Breast epithelium (tissue), 4 donors: Measurements from ENCODE around the gene PTPRN2. TPM values are rescaled to one million over a fixed set of nuclear protein-coding genes. Genes with fewer than 3 reads are reported as not detected.

Source experiments
- DNase-seq, 2 donors: peaks; one replicate each; pipeline ENCODE4 v3.0.0-alpha.2; 2019; ENCODE audit warnings: low spot score in 2 of 2
- H3K27ac ChIP-seq, 2 donors: fragments of 200-600 bp; sonication (generic) in 1 of 2; one replicate each; pipeline ENCODE4 v1.5.1; 2016 to 2019; ENCODE audit warnings: mild to moderate bottlenecking in 1 of 2
- H3K27me3 ChIP-seq, 2 donors: fragments of 200-600 bp; sonication (generic) in 1 of 2; one replicate each; pipeline versions ENCODE4 v1.5.1 to v1.6.0; 2017 to 2019; ENCODE audit warnings: control low read depth in 1 of 2, mild to moderate bottlenecking in 1 of 2
- H3K36me3 ChIP-seq: fragments of 200-600 bp; one replicate; pipeline ENCODE4 v1.5.1; 2019
- H3K4me1 ChIP-seq, 2 donors: fragments of 200-600 bp; sonication (generic); one replicate each; pipeline ENCODE4 v1.5.1; 2016 to 2019; ENCODE audit warnings: control low read depth in 1 of 2
- H3K4me3 ChIP-seq, 3 donors: fragments of 200-600 bp; sonication (generic); 1 replicate in 2 of 3; 2 replicates in 1 of 3; pipeline ENCODE4 v1.5.1; 2016 to 2019; ENCODE audit warnings: mild to moderate bottlenecking in 3 of 3, moderate library complexity in 2 of 3
- H3K9me3 ChIP-seq, 2 donors: fragments of 200-600 bp; sonication (generic) in 1 of 2; one replicate each; pipeline ENCODE4 v1.5.1; 2016 to 2019; ENCODE audit warnings: control low read depth in 1 of 2
- POLR2A ChIP-seq: fragments of 450-650 bp; IDR thresholded peaks from one replicate; pipeline ENCODE4 v1.6.1; 2016; ENCODE audit warnings: antibody characterized with exemption, mild to moderate bottlenecking, moderate library complexity
- POLR2AphosphoS5 ChIP-seq, 3 donors: sonication (generic); formaldehyde crosslinking; IDR thresholded peaks; one replicate each; pipeline ENCODE4 v1.6.1; 2017; ENCODE audit warnings: antibody characterized with exemption in 3 of 3
- intact Hi-C: fragments of 100-400 bp; cut with DNase I; formaldehyde crosslinking; loops from one replicate; pipeline ENCODE4 v1.15.1; 2023; ENCODE audit warnings: low total_unique reads
- total RNA-seq, 3 donors: library from RNA; depleted of rRNA; stranded (reverse); fragments of >200 nt; gene quantifications; one replicate each; pipeline ENCODE4 v1.1.0, GENCODE V29; 2016
- TF ChIP-seq, protein P1 (sequence below), 3 donors: fragments of 450-650 bp; IDR thresholded peaks; one replicate each; pipeline ENCODE4 v1.5.1; 2016 to 2017; ENCODE audit warnings: antibody characterized with exemption in 3 of 3, mild to moderate bottlenecking in 3 of 3, moderate library complexity in 3 of 3

Gene PTPRN2
- total RNA-seq, 3 donors from 2014 or later = 1.6 to 2.2 (median 2.2) TPM

DNA sequence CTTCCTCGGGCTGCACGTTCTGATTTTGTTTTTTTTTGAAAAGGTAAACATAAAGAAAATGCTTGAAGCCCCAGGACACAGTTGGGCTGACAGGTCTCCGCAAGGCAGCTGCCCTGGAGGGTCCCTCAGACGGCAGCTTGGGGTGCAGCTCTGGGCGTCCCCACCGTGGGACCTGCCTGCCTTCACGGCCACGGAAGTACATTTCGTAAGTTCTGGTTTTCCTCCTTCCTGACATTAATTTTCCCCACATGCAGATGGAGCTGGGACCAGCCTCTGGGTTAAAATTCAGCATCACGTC is 759.8 kb downstream of the PTPRN2 start:
- intact Hi-C loops = no loop called here
- no peak for DNase-seq
- H3K9me3 ChIP-seq = no peaks in the 10 kb centered on the region
- TF ChIP-seq POLR2A = no peak
- TF ChIP-seq, protein P1, sequence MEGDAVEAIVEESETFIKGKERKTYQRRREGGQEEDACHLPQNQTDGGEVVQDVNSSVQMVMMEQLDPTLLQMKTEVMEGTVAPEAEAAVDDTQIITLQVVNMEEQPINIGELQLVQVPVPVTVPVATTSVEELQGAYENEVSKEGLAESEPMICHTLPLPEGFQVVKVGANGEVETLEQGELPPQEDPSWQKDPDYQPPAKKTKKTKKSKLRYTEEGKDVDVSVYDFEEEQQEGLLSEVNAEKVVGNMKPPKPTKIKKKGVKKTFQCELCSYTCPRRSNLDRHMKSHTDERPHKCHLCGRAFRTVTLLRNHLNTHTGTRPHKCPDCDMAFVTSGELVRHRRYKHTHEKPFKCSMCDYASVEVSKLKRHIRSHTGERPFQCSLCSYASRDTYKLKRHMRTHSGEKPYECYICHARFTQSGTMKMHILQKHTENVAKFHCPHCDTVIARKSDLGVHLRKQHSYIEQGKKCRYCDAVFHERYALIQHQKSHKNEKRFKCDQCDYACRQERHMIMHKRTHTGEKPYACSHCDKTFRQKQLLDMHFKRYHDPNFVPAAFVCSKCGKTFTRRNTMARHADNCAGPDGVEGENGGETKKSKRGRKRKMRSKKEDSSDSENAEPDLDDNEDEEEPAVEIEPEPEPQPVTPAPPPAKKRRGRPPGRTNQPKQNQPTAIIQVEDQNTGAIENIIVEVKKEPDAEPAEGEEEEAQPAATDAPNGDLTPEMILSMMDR (IDR thresholded peaks at IDR 0.05) = no peak
- TF ChIP-seq POLR2AphosphoS5 (IDR thresholded peaks at IDR 0.05) = no peak
- H3K4me1 ChIP-seq = no peaks in the 10 kb centered on the region
- H3K36me3 ChIP-seq = no peaks in the 10 kb centered on the region
- peaks cover 0 to 7% of the 10 kb centered on the region in 2 donors for H3K27me3 ChIP-seq
- H3K27ac ChIP-seq = no peak overlapping the region
- no peak overlapping the region for H3K4me3 ChIP-seq

DNA sequence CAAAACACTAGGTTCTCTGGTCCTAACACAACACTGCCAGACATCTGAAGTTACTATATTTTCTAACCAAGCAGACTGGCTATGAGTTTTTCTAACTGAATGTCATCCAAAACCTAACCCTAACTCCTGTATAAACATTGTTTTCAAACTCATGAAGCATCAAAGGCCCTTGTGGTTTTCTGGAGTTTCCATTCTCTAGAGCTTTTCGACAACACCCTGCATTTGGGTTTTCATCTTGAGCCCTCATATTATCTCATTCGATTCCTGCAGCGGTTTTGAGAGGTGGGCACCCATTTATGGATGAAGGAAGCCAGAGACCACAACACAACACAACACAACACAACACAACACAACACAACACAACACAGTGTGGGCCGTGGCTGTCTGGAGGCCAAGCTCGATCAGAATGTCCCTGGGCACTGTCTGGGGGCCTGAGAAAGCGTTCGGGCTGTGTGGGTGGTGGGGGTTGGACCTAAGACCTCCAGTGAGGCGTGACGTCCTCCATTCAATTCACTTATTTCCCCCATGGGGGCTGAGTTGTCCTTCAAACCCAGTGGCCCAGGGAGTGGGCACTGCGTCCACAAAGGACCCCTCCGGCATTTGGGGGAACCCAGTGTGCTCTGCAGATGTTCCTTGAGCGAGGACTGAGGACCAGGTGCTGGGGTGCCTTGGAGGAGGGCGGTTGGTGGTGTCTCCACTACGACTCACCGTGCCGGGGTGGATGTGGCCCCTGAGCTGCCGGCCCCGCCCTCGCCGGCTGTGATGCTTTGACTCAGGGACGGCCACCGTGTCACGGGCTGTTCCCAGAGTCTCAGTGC is 760.4 kb downstream of the PTPRN2 start:
- Histone ChIP-seq H3K9me3 (no peaks in the 10 kb centered on the region), H3K27me3 (peaks cover 0 to 7% of the 10 kb centered on the region in 2 donors), H3K4me1 (no peaks in the 10 kb centered on the region), H3K36me3 (no peaks in the 10 kb centered on the region), H3K27ac (no peak overlapping the region), H3K4me3 (no peak overlapping the region)
- intact Hi-C loops = no loop called here
- DNase-seq = no peak
- TF ChIP-seq POLR2A = no peak
- TF ChIP-seq, protein P1 (IDR thresholded peaks at IDR 0.05) = no peak
- TF ChIP-seq POLR2AphosphoS5 (IDR thresholded peaks at IDR 0.05) = no peak

DNA sequence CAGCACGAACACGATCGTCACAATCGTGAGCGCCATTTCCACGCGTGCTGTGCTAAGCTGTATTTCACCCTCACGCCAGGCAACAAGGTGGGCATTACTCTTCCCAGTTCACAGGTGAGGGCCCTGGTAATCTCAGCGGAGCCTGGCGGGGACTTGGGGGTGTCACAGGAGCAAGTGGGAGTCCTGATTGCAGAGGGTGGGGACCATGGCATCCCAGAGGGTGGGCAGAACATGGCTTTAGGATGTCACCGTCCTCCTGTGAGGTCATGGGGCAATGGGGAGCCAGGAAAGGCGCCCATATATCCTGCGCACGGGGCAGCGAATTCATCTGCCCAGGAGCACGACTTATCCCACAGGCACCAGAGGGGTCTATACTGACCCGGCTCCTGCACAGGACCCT is 761.1 kb downstream of the PTPRN2 start:
- H3K4me1 ChIP-seq = no peaks in the 10 kb centered on the region
- no peak for DNase-seq
- intact Hi-C loops = no loop called here
- H3K36me3 ChIP-seq = no peaks in the 10 kb centered on the region
- no peak overlapping the region for H3K4me3 ChIP-seq
- TF ChIP-seq POLR2AphosphoS5 (IDR thresholded peaks at IDR 0.05) (no peak), POLR2A (no peak)
- TF ChIP-seq, protein P1 (IDR thresholded peaks at IDR 0.05) = no peak
- H3K9me3 ChIP-seq = no peaks in the 10 kb centered on the region
- H3K27me3 ChIP-seq = peaks cover 0 to 7% of the 10 kb centered on the region in 2 donors
- no peak overlapping the region for H3K27ac ChIP-seq

DNA sequence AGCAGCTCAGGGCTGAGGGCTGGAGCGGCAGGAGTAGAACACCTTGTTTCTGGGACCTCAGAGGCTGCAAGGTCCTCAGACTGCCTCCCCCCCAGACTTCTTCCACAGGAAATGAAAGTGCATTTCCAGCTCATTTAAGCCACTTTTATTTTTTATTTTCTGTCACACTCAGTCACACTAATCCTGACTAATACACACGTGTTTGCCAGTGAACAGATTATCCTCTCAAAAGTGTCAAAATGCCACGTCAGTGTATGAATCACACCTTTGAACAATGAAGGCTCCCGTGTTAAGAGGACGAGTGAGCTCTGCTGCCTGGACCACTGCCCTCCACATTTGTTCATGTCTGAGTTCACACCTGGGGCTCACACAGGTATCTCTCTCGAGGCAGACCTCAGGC is 762.3 kb downstream of the PTPRN2 start:
- Histone ChIP-seq H3K27ac (no peak overlapping the region), H3K27me3 (peaks cover 0 to 6% of the 10 kb centered on the region in 2 donors), H3K4me1 (no peaks in the 10 kb centered on the region), H3K4me3 (no peak overlapping the region), H3K36me3 (no peaks in the 10 kb centered on the region), H3K9me3 (no peaks in the 10 kb centered on the region)
- TF ChIP-seq, protein P1 (IDR thresholded peaks at IDR 0.05) = no peak
- TF ChIP-seq POLR2AphosphoS5 (IDR thresholded peaks at IDR 0.05) (no peak), POLR2A (no peak)
- DNase-seq = no peak
- intact Hi-C loops = no loop called here

DNA sequence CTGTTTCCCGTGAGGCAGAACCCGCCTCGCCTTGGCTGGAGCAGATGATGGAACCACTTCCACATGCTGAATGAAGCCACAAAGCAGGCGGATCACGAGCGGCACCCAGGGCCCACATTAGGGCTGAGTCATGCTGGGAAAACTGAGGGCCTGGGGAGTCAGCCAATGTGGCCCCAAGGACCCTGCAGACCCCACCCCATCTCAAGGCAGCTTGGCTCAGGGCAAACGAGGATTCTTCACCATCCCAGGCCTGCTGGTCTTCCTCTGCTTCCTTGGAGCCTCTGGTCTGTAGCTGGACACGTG is 762.9 kb downstream of the PTPRN2 start:
- TF ChIP-seq POLR2AphosphoS5 (IDR thresholded peaks at IDR 0.05) = no peak
- TF ChIP-seq POLR2A = no peak
- TF ChIP-seq, protein P1 (IDR thresholded peaks at IDR 0.05) = no peak

More for the DNA sequence above, 762.9 kb downstream of the PTPRN2 start:
- H3K4me1 ChIP-seq = no peaks in the 10 kb centered on the region
- DNase-seq = no peak
- H3K27me3 ChIP-seq = peaks cover 0 to under 1% of the 10 kb centered on the region in 2 donors
- H3K36me3 ChIP-seq = no peaks in the 10 kb centered on the region
- H3K9me3 ChIP-seq = no peaks in the 10 kb centered on the region
- H3K27ac ChIP-seq = no peak overlapping the region
- intact Hi-C loops = no loop called here
- H3K4me3 ChIP-seq = no peak overlapping the region
